K562 (cell line): ENCODE measurements around the gene TMEM120B. TPM values are rescaled to one million over a fixed set of nuclear protein-coding genes. Genes with fewer than 3 reads are reported as not detected.

Experiments used
- CEBPG ChIP-seq, 3 experiments: fragments of 200-800 bp in 1 of 3; sonication (Bioruptor generic) in 1 of 3; sonication (generic) in 1 of 3; formaldehyde crosslinking in 1 of 3; IDR thresholded peaks in 2 of 3; conservative IDR thresholded peaks in 1 of 3; 2 replicates each; pipeline versions ENCODE4 v1.6.1 to v1.8.0; 2016 to 2022; ENCODE audit warnings: missing compliant biosample characterization in 2 of 3, missing genetic modification characterization in 2 of 3, mild to moderate bottlenecking in 1 of 3, missing genetic modification reagents in 1 of 3
- DPF2 ChIP-seq: fragments of 450-650 bp; IDR thresholded peaks from 2 replicates; pipeline ENCODE4 v1.6.1; 2016
- ESRRA ChIP-seq: fragments of 450-650 bp; IDR thresholded peaks from 2 replicates; pipeline ENCODE4 v1.6.1; 2014; ENCODE audit warnings: low read depth, mild to moderate bottlenecking, moderate library complexity, borderline replicate concordance
- FOXP1 ChIP-seq: sonication (generic); formaldehyde crosslinking; IDR thresholded peaks from 2 replicates; pipeline ENCODE4 v1.8.0; 2022; ENCODE audit warnings: mild to moderate bottlenecking, missing genetic modification reagents
- FUS ChIP-seq: fragments of 200-400 bp; formaldehyde crosslinking; optimal IDR thresholded peaks from 2 replicates; pipeline ENCODE3; 2017; ENCODE audit warnings: low read depth, low read length
- ILK ChIP-seq: fragments of 450-650 bp; IDR thresholded peaks from 2 replicates; pipeline ENCODE4 v1.6.1; 2016; ENCODE audit warnings: missing genetic modification characterization, low read depth, mild to moderate bottlenecking, missing compliant biosample characterization, moderate library complexity, borderline replicate concordance
- MTA1 ChIP-seq: fragments of 450-650 bp; IDR thresholded peaks from 2 replicates; pipeline ENCODE4 v1.6.1; 2017; ENCODE audit warnings: borderline replicate concordance
- NFIX ChIP-seq: fragments of 250-450 bp; sonication (Bioruptor Pico); IDR thresholded peaks from 2 replicates; pipeline ENCODE4 v1.4.0; 2020; ENCODE audit warnings: low read depth, mild to moderate bottlenecking, moderate library complexity
- RNF2 ChIP-seq: sonication (generic); IDR thresholded peaks from 2 replicates; pipeline ENCODE4 v1.6.1; 2016
- TEAD4 ChIP-seq, 2 experiments: sonication (generic) in 1 of 2; formaldehyde crosslinking in 1 of 2; IDR thresholded peaks; 2 replicates each; pipeline versions ENCODE4 v1.6.1 to v1.8.0; 2012 to 2022; ENCODE audit warnings: borderline replicate concordance in 1 of 2, inconsistent platforms in 1 of 2, low read length in 1 of 2, mild to moderate bottlenecking in 1 of 2, missing genetic modification reagents in 1 of 2
- TRIM25 ChIP-seq: fragments of 450-650 bp; IDR thresholded peaks from 2 replicates; pipeline ENCODE4 v1.7.0; 2016; ENCODE audit warnings: borderline replicate concordance
- ZNF431 ChIP-seq: sonication (generic); formaldehyde crosslinking; IDR thresholded peaks from 2 replicates; pipeline ENCODE4 v1.8.0; 2022; ENCODE audit warnings: mild to moderate bottlenecking, missing genetic modification reagents
- polyA plus RNA-seq, 8 experiments: library from polyadenylated mRNA; depleted of rRNA in 4 of 8; stranded (reverse) in 5 of 8; unstranded in 3 of 8; fragments of >200 nt; fragmentation: Nextera tagmentation in 2 of 8; fragmentation: Illumina TruSeq in 1 of 8; extraction: Ambion mirVana in 2 of 8; extraction: Trizol in 1 of 8; gene quantifications; 2 replicates each; pipeline versions ENCODE4 v1.2.1 to v1.2.3, GENCODE V29; 2011 to 2014; ENCODE audit warnings: inconsistent platforms in 1 of 8, missing spikeins in 1 of 8
- total RNA-seq, 7 experiments: library from RNA; depleted of rRNA in 6 of 7; stranded (reverse); fragments of >200 nt in 6 of 7; fragmentation: Illumina TruSeq in 2 of 7; extraction: Trizol in 2 of 7; gene quantifications; 2 replicates each; pipeline versions ENCODE4 v1.2.1 to v1.2.3, GENCODE V29; 2011 to 2021; ENCODE audit warnings: low replicate concordance in 1 of 7
- TF ChIP-seq, protein P1 (sequence below), 2 experiments: fragments of 450-650 bp; IDR thresholded peaks; 2 replicates each; pipeline ENCODE4 v1.6.1; 2016; ENCODE audit warnings: mild to moderate bottlenecking in 2 of 2, borderline replicate concordance in 1 of 2, low read depth in 1 of 2, moderate library complexity in 1 of 2
- TF ChIP-seq, protein P2 (sequence below): fragments of 250-450 bp; sonication (Bioruptor Pico); IDR thresholded peaks from 2 replicates; pipeline ENCODE4 v1.8.0; 2021; ENCODE audit warnings: moderate library complexity, mild to moderate bottlenecking, inconsistent platforms

The TMEM120B gene
- total and polyA plus RNA-seq, 9 of the 15 experiments (the other 6 are each of a cell fraction or from before 2014, with no cell fraction given), result 1.7 to 18.6 (median 7.4) TPM

- TF ChIP-seq, protein P1, sequence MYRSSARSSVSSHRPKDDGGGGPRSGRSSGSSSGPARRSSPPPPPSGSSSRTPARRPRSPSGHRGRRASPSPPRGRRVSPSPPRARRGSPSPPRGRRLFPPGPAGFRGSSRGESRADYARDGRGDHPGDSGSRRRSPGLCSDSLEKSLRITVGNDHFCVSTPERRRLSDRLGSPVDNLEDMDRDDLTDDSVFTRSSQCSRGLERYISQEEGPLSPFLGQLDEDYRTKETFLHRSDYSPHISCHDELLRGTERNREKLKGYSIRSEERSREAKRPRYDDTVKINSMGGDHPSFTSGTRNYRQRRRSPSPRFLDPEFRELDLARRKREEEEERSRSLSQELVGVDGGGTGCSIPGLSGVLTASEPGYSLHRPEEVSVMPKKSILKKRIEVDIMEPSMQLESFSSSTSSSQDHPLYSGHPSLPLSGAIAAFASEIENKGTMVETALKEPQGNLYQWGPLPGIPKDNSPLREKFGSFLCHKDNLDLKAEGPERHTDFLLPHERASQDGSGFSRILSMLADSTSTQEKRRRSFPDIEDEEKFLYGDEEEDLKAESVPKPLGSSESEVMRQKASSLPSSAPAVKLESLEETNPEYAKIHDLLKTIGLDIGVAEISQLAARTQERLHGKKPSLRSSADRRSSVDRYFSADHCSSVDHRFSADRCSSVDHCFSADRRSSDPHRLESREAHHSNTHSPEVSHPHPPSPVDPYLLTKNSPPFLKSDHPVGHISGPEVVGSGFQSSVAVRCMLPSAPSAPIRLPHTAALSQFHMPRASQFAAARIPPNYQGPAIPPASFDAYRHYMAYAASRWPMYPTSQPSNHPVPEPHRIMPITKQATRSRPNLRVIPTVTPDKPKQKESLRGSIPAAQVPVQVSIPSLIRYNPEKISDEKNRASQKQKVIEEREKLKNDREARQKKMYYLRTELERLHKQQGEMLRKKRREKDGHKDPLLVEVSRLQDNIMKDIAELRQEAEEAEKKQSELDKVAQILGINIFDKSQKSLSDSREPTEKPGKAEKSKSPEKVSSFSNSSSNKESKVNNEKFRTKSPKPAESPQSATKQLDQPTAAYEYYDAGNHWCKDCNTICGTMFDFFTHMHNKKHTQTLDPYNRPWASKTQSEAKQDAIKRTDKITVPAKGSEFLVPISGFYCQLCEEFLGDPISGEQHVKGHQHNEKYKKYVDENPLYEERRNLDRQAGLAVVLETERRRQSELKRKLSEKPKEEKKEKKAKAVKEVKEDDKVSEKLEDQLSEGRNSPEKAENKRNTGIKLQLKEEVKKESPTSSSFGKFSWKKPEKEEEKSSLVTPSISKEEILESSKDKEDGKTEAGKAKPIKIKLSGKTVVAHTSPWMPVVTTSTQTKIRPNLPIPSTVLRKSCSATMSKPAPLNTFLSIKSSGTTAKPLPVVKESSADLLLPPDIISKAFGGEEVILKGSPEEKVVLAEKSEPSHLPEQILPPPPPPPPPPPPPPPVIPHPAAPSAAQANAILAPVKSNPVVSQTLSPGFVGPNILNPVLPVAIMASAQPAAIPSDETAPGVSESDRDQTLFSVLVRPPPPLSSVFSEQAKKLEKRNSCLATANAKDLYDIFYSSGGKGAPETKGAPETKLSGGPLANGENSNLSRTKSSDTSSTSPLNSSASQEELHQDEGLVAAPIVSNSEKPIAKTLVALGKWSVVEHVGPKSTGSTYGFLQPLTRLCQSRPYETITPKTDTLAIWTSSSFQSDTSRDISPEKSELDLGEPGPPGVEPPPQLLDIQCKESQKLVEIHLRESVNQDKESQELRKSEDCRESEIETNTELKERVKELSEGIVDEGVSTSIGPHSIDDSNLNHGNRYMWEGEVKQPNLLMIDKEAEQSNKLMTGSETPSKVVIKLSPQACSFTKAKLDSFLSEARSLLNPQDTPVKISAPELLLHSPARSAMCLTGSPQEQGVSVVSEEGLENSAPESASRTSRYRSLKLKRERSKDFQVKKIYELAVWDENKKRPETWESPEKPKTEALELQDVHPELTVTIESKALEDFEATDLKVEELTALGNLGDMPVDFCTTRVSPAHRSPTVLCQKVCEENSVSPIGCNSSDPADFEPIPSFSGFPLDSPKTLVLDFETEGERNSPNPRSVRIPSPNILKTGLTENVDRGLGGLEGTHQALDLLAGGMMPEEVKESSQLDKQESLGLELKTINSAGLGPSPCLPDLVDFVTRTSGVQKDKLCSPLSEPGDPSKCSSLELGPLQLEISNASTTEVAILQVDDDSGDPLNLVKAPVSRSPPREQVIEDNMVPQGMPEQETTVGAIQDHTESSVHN (IDR thresholded peaks at IDR 0.05; ENCODE audit: borderline replicate concordance in 1 of 2, low read depth in 1 of 2), result peak in 1 of 2 experiments; percentile 89; a peak in 2 of 4 replicates
- TF ChIP-seq RNF2 (peak; percentile 53; the same call in 1 of the 2 replicates), MTA1 (no peak), DPF2 (0 out of 2 replicates have a peak, but pooled peaks have one; percentile 10), CEBPG (CRISPR knock-in tag; IDR thresholded peaks at IDR 0.05) (peak; percentile 98), CEBPG (tag; conservative IDR thresholded peaks at IDR 0.05 in 1 of 2, IDR thresholded peaks at IDR 0.05 in 1 of 2) (peak; percentile 86 to 97), FUS (no peak), ESRRA (peak; percentile 99), TEAD4 (IDR thresholded peaks at IDR 0.05; ENCODE audit: low read length) (0 out of 2 replicates have a peak, but pooled peaks have one; percentile 35), TEAD4 (CRISPR knock-in tag; IDR thresholded peaks at IDR 0.05; ENCODE audit: borderline replicate concordance) (no peak), FOXP1 (CRISPR knock-in tag) (no peak), ZNF431 (CRISPR knock-in tag) (no peak), NFIX (CRISPR knock-in tag) (no peak), TRIM25 (no peak), ILK (tag) (no peak)
- TF ChIP-seq, protein P2, sequence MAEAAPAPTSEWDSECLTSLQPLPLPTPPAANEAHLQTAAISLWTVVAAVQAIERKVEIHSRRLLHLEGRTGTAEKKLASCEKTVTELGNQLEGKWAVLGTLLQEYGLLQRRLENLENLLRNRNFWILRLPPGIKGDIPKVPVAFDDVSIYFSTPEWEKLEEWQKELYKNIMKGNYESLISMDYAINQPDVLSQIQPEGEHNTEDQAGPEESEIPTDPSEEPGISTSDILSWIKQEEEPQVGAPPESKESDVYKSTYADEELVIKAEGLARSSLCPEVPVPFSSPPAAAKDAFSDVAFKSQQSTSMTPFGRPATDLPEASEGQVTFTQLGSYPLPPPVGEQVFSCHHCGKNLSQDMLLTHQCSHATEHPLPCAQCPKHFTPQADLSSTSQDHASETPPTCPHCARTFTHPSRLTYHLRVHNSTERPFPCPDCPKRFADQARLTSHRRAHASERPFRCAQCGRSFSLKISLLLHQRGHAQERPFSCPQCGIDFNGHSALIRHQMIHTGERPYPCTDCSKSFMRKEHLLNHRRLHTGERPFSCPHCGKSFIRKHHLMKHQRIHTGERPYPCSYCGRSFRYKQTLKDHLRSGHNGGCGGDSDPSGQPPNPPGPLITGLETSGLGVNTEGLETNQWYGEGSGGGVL (CRISPR knock-in tag), result no peak
These were observed 4.6 kb downstream of the TMEM120B start (continued) for GRCh38 chr12:121717041-121717699.
